Uterus (tissue), 2 donors: ENCODE measurements around the gene LPAR1.

Source experiments
- POLR2A ChIP-seq, 2 donors: fragments of 450-650 bp; IDR thresholded peaks; one replicate each; pipeline ENCODE4 v1.6.1; 2016; ENCODE audit warnings: antibody characterized with exemption in 2 of 2, mild to moderate bottlenecking in 1 of 2, moderate library complexity in 1 of 2
- TF ChIP-seq, protein P1 (sequence below), 4 experiments: fragments of 200-600 bp in 2 of 4; fragments of 450-650 bp in 2 of 4; sonication (generic) in 2 of 4; IDR thresholded peaks; one replicate each; pipeline ENCODE4 v1.5.1; 2016 to 2019; ENCODE audit warnings: antibody characterized with exemption in 4 of 4, mild to moderate bottlenecking in 2 of 4, moderate library complexity in 1 of 4

DNA sequence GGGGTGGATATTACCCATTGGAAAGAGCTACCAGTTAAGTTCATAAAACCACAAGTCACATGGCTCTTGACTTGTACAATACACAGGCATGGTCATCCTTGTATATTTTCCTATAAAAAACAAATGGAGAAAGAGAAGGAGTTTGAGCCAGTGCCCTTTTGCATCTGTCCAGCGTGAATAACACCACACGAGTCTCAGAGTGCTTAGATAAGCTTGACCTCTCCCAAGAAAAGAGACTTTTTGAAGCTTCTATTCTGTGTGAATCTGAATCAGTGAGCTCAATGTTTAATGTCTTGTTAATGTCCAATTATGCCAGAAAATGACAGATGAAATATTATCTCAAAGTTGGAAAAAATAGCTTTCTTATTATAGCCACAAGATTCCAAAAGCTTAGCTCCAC, 30.9 kb upstream of the LPAR1 start:
- no peak for TF ChIP-seq POLR2A (IDR thresholded peaks at IDR 0.05)
- TF ChIP-seq, protein P1, sequence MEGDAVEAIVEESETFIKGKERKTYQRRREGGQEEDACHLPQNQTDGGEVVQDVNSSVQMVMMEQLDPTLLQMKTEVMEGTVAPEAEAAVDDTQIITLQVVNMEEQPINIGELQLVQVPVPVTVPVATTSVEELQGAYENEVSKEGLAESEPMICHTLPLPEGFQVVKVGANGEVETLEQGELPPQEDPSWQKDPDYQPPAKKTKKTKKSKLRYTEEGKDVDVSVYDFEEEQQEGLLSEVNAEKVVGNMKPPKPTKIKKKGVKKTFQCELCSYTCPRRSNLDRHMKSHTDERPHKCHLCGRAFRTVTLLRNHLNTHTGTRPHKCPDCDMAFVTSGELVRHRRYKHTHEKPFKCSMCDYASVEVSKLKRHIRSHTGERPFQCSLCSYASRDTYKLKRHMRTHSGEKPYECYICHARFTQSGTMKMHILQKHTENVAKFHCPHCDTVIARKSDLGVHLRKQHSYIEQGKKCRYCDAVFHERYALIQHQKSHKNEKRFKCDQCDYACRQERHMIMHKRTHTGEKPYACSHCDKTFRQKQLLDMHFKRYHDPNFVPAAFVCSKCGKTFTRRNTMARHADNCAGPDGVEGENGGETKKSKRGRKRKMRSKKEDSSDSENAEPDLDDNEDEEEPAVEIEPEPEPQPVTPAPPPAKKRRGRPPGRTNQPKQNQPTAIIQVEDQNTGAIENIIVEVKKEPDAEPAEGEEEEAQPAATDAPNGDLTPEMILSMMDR (IDR thresholded peaks at IDR 0.05) = no peak
